ENCODE data around the gene POR. TPM values are rescaled to one million over a fixed set of nuclear protein-coding genes. Genes with fewer than 3 reads are reported as not detected.
A peak's percentile ranks its signal among the peaks of the same experiment; 100 is the strongest.
"Not testable (repeated sequence)": the region's sequence is repeated elsewhere in the genome, so short reads cannot be mapped to it uniquely, and the experiment has no call there.

POR gene
- total RNA-seq, 1 experiment from 2014 or later = 205 TPM

DNA sequence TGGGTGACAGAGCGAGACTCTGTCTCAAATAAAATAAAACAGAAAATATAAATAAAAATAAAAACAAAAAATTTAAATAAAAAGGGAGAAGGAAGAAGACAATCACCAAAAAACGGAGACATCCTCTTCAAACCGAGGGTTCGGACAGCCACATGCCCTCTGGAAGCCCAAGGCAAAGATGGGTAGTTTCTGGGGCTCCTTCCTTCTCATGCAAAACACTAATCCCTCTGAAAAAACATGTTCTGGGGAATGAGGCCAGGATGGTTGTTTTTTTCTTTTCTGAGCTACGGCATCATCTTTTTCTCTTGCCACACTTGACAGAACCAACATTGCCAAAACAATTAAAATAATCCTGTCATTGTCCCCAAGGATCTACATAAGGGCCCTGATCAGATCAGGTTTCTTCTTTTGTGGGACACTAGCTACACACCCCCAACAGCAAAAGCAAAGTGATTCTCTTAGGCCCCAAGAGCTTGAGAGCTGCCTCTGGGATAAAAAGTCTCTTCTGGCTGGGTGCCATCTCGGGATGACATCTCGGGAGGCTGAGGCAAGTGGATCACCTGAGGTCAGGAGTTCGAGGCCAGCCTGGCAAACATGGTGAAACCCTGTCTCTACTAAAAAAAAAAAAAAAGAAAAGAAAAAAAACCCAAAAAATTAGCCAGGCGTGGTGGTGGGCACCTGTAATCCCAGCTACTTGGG, 14.2 kb upstream of the POR start:
- Histone ChIP-seq H3K4me3 (no peak overlapping the region), H3K27ac (no peak overlapping the region), H3K36me3 (ENCODE audit: low read depth) (no peaks in the 10 kb centered on the region), H3K4me2 (no peak overlapping the region), H3K4me1 (replicated peaks; ENCODE audit: insufficient read depth) (peaks cover 10% of the 10 kb centered on the region), H3K9me3 (ENCODE audit: insufficient read depth, low read depth) (no peaks in the 10 kb centered on the region), H3K27me3 (ENCODE audit: insufficient read depth, low read depth) (no peaks in the 10 kb centered on the region), H3F3A (ENCODE audit: insufficient read depth, low read depth) (peaks cover 8% of the 10 kb centered on the region), H3K79me2 (ENCODE audit: low read depth) (no peaks in the 10 kb centered on the region), H2AFZ (no peak overlapping the region), H4K20me1 (ENCODE audit: insufficient read depth) (no peaks in the 10 kb centered on the region), H3K9me2 (ENCODE audit: insufficient read depth) (no peaks in the 10 kb centered on the region)
- POLR2A ChIA-PET (ENCODE audit: unreplicated experiment) = no interaction called here
- intact Hi-C loops (cut with micrococcal nuclease; ENCODE audit: unreplicated experiment) = no loop called here
- CTCF ChIA-PET = interaction anchor here (0.6 kb wide), 1 partner anchor 17 kb away, joined by 4 read pairs; no protein-coding TSS in a partner anchor
- no TSS peak for BruUV-seq (replicated peaks)
- TF ChIP-seq CTCF (conservative IDR thresholded peaks at IDR 0.05) = no peak
- TF ChIP-seq EZH2 (IDR thresholded peaks at IDR 0.05; ENCODE audit: low read depth) = no peak
- no peak for DNase-seq

- CTCF ChIA-PET = no interaction called here
- POLR2A ChIA-PET (ENCODE audit: unreplicated experiment) = interaction anchor here (0.6 to 0.7 kb wide), 2 partner anchors 10 to 75 kb away, joined by 3 to 6 read pairs; no protein-coding TSS in a partner anchor
- peaks cover 17% of the 10 kb centered on the region for H3K4me1 ChIP-seq (replicated peaks; ENCODE audit: insufficient read depth)
- intact Hi-C loops (cut with micrococcal nuclease; ENCODE audit: unreplicated experiment) = no loop called here
- peak overlapping the region; percentile 28 for H3K4me2 ChIP-seq
- peaks cover 13% of the 10 kb centered on the region for H3F3A ChIP-seq (ENCODE audit: insufficient read depth, low read depth)
- no peaks in the 10 kb centered on the region for H3K36me3 ChIP-seq (ENCODE audit: low read depth)
- no peaks in the 10 kb centered on the region for H3K9me2 ChIP-seq (ENCODE audit: insufficient read depth)
- no peak overlapping the region for H2AFZ ChIP-seq
- H4K20me1 ChIP-seq (ENCODE audit: insufficient read depth) = no peaks in the 10 kb centered on the region
- no TSS peak for BruUV-seq (replicated peaks)
- H3K27me3 ChIP-seq (ENCODE audit: insufficient read depth, low read depth) = no peaks in the 10 kb centered on the region
- peak; percentile 77 to 92 for DNase-seq
- H3K27ac ChIP-seq = peak overlapping the region; percentile 56
- H3K4me3 ChIP-seq = no peak overlapping the region
- H3K79me2 ChIP-seq (ENCODE audit: low read depth) = no peaks in the 10 kb centered on the region
- H3K9me3 ChIP-seq (ENCODE audit: insufficient read depth, low read depth) = no peaks in the 10 kb centered on the region
- no peak for TF ChIP-seq CTCF (conservative IDR thresholded peaks at IDR 0.05)
- TF ChIP-seq EZH2 (IDR thresholded peaks at IDR 0.05; ENCODE audit: low read depth) = no peak
These were observed 9.0 kb upstream of the POR start for GRCh38 chr7:75905785-75906604.

- peaks cover 13% of the 10 kb centered on the region for H3F3A ChIP-seq (ENCODE audit: insufficient read depth, low read depth)
- no TSS peak for BruUV-seq (replicated peaks)
- DNase-seq = no peak
- POLR2A ChIA-PET (ENCODE audit: unreplicated experiment) = no interaction called here
- H3K4me3 ChIP-seq = no peak overlapping the region
- H3K27ac ChIP-seq = no peak overlapping the region
- no peaks in the 10 kb centered on the region for H3K9me2 ChIP-seq (ENCODE audit: insufficient read depth)
- H3K36me3 ChIP-seq (ENCODE audit: low read depth) = no peaks in the 10 kb centered on the region
- no peaks in the 10 kb centered on the region for H3K79me2 ChIP-seq (ENCODE audit: low read depth)
- H3K4me1 ChIP-seq (replicated peaks; ENCODE audit: insufficient read depth) = peaks cover 17% of the 10 kb centered on the region
- H2AFZ ChIP-seq = no peak overlapping the region
- no peaks in the 10 kb centered on the region for H3K9me3 ChIP-seq (ENCODE audit: insufficient read depth, low read depth)
- no peaks in the 10 kb centered on the region for H3K27me3 ChIP-seq (ENCODE audit: insufficient read depth, low read depth)
- intact Hi-C loops (cut with micrococcal nuclease; ENCODE audit: unreplicated experiment) = no loop called here
- H3K4me2 ChIP-seq = no peak overlapping the region
- no peaks in the 10 kb centered on the region for H4K20me1 ChIP-seq (ENCODE audit: insufficient read depth)
- TF ChIP-seq EZH2 (IDR thresholded peaks at IDR 0.05; ENCODE audit: low read depth) = no peak
- no peak for TF ChIP-seq CTCF (conservative IDR thresholded peaks at IDR 0.05)
- CTCF ChIA-PET = no interaction called here
These were observed 7.8 kb upstream of the POR start for GRCh38 chr7:75906991-75907667.

DNA sequence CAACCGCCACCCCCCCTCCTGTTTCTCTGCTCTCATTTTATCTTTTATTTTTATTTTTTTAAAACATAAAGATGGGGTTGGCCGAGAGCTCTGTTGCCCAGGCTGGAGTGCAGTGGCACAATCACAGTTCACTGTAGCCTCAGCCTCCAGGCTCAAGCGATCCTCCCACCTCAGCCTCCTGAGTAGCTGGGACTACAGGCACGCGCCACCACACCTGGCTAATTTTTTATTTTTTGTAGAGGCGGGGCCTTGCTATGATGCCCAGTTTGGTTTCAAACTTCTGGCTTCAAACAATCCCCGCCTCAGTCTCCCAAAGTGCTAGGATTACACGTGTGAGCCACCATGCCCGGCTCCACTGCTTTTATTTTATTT, 7.3 kb upstream of the POR start:
- CTCF ChIA-PET = not testable (repeated sequence)

More for the DNA sequence above, 7.3 kb upstream of the POR start:
- H3K4me3 ChIP-seq; H3K27me3 ChIP-seq (ENCODE audit: insufficient read depth, low read depth); intact Hi-C loops (cut with micrococcal nuclease; ENCODE audit: unreplicated experiment); POLR2A ChIA-PET (ENCODE audit: unreplicated experiment); H3K9me2 ChIP-seq (ENCODE audit: insufficient read depth); H2AFZ ChIP-seq; DNase-seq; H3K4me2 ChIP-seq; H3K9me3 ChIP-seq (ENCODE audit: insufficient read depth, low read depth); H4K20me1 ChIP-seq (ENCODE audit: insufficient read depth); H3K79me2 ChIP-seq (ENCODE audit: low read depth); H3K27ac ChIP-seq; H3K36me3 ChIP-seq (ENCODE audit: low read depth); BruUV-seq (replicated peaks): not testable (repeated sequence)
- Histone ChIP-seq H3F3A (ENCODE audit: insufficient read depth, low read depth) (peaks cover 13% of the 10 kb centered on the region), H3K4me1 (replicated peaks; ENCODE audit: insufficient read depth) (peaks cover 17% of the 10 kb centered on the region)

Data from PC-9 (cell line).